GM12865 (cell line): ENCODE results near the gene TAS1R1.

ENCODE experiments used
- DNase-seq: peaks from one replicate; pipeline ENCODE4 v3.0.0; 2010; ENCODE audit warnings: low read depth
- H3K4me3 ChIP-seq: 2 replicates; pipeline ENCODE4 v1.5.1; 2011; ENCODE audit warnings: mild to moderate bottlenecking, low read depth, low read length, control low read depth
- CTCF ChIP-seq: IDR thresholded peaks from 2 replicates; pipeline ENCODE4 v1.5.1; 2011; ENCODE audit warnings: low read length, control low read depth, low read depth, inconsistent platforms; ENCODE audit not compliant: insufficient read depth; ENCODE audit errors: missing control alignments

The TAS1R1 gene

GRCh38 chr1:6619045-6619444 lies 63.9 kb downstream of the TAS1R1 start:
- TF ChIP-seq CTCF = no peak
- DNase-seq = no peak
- no peak overlapping the region for H3K4me3 ChIP-seq

GRCh38 chr1:6621429-6622391 lies 66.6 kb downstream of the TAS1R1 start:
- no peak for DNase-seq

GRCh38 chr1:6622396-6623152 lies 67.5 kb downstream of the TAS1R1 start:
- H3K4me3 ChIP-seq = no peak overlapping the region
- no peak for DNase-seq

More at GRCh38 chr1:6621429-6622391, 66.6 kb downstream of the TAS1R1 start:
- H3K4me3 ChIP-seq = no peak overlapping the region
- TF ChIP-seq CTCF = no peak

GRCh38 chr1:6623269-6623965 lies 68.3 kb downstream of the TAS1R1 start:
- no peak overlapping the region for H3K4me3 ChIP-seq
- DNase-seq = no peak
- TF ChIP-seq CTCF = no peak

More at GRCh38 chr1:6622396-6623152, 67.5 kb downstream of the TAS1R1 start:
- TF ChIP-seq CTCF = no peak

- TF ChIP-seq CTCF = peak; percentile 20
- DNase-seq = peak; percentile 92
- peak within 1 kb of the TSS; percentile 82 for H3K4me3 ChIP-seq
Measured at GRCh38 chr1:6624710-6625583, 69.8 kb downstream of the TAS1R1 start, which contains the start of gene THAP3. THAP3 (plus strand) TSS chr1:6624868; CDS start chr1:6625219, 351 bp downstream.
